ENCODE data around the gene GLP2R. TPM values are rescaled to one million over a fixed set of nuclear protein-coding genes. Genes with fewer than 3 reads are reported as not detected.

The GLP2R gene
- total and polyA plus RNA-seq, 11 donors = 0.05 to 0.91 (median 0.15) TPM; not detected in 3

DNA sequence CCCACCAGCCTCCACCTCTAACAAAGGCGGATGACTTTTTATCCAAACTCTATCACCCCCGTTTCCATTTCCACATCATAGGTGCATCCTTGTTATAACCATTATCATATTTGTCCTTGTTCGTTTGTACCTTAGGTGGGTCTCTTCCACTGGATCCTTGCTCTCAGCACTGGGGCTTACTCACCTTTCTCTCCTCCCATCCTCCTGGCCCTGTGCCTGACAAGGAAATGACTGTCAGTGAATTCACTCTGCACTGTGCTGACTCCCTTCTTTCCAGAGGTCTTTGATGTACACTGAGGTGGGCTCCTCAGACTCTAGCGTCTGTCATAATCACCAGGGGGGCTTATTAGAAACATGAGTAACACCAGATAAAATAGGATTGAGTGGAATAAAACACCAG lies 7.0 kb upstream of the GLP2R start:
- DNase-seq (no peak), ATAC-seq (no peak)
- WGBS, 4 donors = 58 to 76% (median 73%) methylated on average over 4 of the region's 4 CpGs
- Histone ChIP-seq H3K27ac (no peak overlapping the region), H3K9me3 (no peaks in the 10 kb centered on the region), H3K4me3 (no peak overlapping the region), H3K27me3 (peaks cover 0 to 26% (median 0%) of the 10 kb centered on the region in 9 donors), H3K4me1 (no peaks in the 10 kb centered on the region), H3K36me3 (no peaks in the 10 kb centered on the region)
- intact Hi-C loops (cut with DNase I) = no loop called here
- TF ChIP-seq POLR2A (IDR thresholded peaks at IDR 0.05) = no peak
- TF ChIP-seq, protein P1, sequence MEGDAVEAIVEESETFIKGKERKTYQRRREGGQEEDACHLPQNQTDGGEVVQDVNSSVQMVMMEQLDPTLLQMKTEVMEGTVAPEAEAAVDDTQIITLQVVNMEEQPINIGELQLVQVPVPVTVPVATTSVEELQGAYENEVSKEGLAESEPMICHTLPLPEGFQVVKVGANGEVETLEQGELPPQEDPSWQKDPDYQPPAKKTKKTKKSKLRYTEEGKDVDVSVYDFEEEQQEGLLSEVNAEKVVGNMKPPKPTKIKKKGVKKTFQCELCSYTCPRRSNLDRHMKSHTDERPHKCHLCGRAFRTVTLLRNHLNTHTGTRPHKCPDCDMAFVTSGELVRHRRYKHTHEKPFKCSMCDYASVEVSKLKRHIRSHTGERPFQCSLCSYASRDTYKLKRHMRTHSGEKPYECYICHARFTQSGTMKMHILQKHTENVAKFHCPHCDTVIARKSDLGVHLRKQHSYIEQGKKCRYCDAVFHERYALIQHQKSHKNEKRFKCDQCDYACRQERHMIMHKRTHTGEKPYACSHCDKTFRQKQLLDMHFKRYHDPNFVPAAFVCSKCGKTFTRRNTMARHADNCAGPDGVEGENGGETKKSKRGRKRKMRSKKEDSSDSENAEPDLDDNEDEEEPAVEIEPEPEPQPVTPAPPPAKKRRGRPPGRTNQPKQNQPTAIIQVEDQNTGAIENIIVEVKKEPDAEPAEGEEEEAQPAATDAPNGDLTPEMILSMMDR (IDR thresholded peaks at IDR 0.05) = no peak

DNA sequence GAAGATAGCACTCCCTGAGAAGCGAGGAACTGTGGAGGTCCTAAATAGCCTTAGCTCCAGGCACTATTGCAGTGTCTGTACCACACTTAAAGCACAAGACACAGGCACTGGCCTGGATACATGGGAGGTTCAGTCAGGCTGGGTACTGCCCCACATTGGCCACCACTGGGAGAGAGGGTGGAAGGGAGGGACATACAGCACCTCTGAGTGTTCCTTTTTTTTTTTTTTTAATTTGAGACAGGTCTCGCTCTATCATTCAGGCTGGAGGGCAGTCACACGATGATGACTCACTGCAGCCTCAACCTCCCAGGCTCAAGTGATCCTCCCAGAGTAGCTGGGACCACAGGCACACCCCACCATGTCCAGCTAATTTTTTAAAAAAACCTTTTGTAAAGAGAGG lies 5.3 kb upstream of the GLP2R start:
- intact Hi-C loops (cut with DNase I) = no loop called here
- no peak for TF ChIP-seq POLR2A (IDR thresholded peaks at IDR 0.05)
- no peak for DNase-seq
- 68 to 96% (median 80%) methylated on average over 3 of the region's 3 CpGs for WGBS, 4 donors
- Histone ChIP-seq H3K4me1 (no peaks in the 10 kb centered on the region), H3K36me3 (no peaks in the 10 kb centered on the region), H3K27ac (no peak overlapping the region), H3K9me3 (no peaks in the 10 kb centered on the region), H3K27me3 (peaks cover 0 to 37% (median 0%) of the 10 kb centered on the region in 9 donors), H3K4me3 (no peak overlapping the region)
- ATAC-seq = no peak

DNA sequence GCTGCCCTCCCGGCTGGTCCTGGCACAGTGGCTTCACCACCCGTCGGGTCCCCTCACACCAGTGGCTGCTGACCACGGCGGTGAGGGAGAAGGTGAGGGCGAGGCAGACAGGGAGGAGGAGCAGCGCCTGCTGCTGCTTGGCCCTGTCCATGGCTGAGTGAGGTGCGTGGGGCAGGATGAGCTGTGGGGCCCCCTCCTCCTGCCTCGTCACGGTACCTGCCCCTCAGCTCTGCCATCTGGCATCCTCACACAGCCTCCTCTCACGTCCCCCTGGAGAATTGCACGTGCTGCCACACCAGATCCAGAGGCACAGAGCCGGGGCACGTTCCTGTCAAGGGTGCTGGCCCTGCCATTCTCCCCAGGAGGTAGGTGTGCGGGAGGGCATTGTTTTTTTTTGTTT lies 3.8 kb upstream of the GLP2R start, which contains the start of gene GSG1L2:
TSS of gene GSG1L2 (minus strand) at position 159 of the 400 bp plus-strand sequence. CDS start at position 151, 8 bp downstream.
- H3K27ac ChIP-seq = no peak within 1 kb of the TSS
- no peaks in the 10 kb centered on the region for H3K9me3 ChIP-seq
- DNase-seq = no peak
- H3K4me1 ChIP-seq = no peaks in the 10 kb centered on the region
- 68 to 74% (median 70%) methylated on average over 15 of the region's 15 CpGs for WGBS, 4 donors
- H3K27me3 ChIP-seq = peaks cover 0 to 42% (median 0%) of the 10 kb centered on the region in 9 donors
- no peak within 1 kb of the TSS for H3K4me3 ChIP-seq
- ATAC-seq = no peak
- TF ChIP-seq POLR2A (IDR thresholded peaks at IDR 0.05) = no peak
- TF ChIP-seq, protein P1 (IDR thresholded peaks at IDR 0.05) = no peak
- H3K36me3 ChIP-seq = no peaks in the 10 kb centered on the region
- intact Hi-C loops (cut with DNase I) = no loop called here

DNA sequence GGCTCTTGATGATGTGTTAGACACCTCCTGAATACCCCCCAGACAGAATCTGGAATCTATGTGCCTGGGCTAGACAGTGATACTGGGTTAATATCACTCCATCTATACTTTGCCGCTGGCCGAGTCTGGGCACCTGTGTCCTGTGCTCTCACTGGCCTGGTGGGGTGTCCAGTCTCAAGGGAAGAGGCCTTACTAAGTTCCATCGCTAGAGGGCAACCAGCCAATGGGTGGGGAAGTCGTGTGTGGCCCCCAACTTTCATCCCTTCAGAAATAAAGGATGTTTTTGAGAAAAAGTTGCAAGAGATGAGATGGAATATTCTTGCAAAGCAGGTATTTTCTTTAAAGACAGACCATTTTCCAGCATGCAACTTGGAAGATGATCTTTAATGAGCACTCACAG lies 1.6 kb upstream of the GLP2R start:
- no peaks in the 10 kb centered on the region for H3K36me3 ChIP-seq
- no peak for TF ChIP-seq POLR2A (IDR thresholded peaks at IDR 0.05)
- TF ChIP-seq, protein P1 (IDR thresholded peaks at IDR 0.05) = no peak
- DNase-seq = no peak
- H3K27ac ChIP-seq = no peak overlapping the region
- H3K4me1 ChIP-seq = no peaks in the 10 kb centered on the region
- intact Hi-C loops (cut with DNase I) = no loop called here
- peaks cover 0 to 55% (median 0%) of the 10 kb centered on the region in 9 donors for H3K27me3 ChIP-seq
- ATAC-seq = no peak
- H3K9me3 ChIP-seq = no peaks in the 10 kb centered on the region
- H3K4me3 ChIP-seq = no peak overlapping the region
- 61 to 66% (median 65%) methylated on average over 4 of the region's 4 CpGs for WGBS, 4 donors

DNA sequence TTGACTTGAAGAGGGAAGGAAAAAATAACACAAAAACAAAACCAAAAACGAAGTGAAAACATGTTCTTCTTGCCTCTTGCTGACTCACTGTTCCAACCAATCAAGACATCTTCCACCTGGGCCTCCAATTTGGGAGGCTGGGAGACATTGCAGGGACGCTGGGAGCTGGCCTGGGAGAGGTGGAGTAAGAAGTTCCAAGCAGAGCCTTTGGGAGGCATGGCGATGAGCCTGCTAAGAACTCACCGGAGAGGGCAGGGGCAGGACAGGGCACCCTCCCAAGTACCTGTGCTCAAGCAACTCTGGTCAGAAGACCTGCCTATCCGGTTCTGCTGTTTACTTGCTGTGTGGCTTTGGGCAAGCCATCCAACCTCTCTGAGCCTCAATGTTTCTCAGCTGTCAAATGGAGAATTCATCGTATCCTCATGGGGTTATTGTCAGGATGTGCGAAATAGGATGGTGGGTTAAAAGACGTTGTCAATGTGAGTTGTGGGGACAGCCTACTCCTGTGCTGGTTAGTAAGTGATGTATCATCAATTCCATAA lies 856 bp upstream of the GLP2R start:
- H3K27ac ChIP-seq = no peak overlapping the region
- no peak for TF ChIP-seq POLR2A (IDR thresholded peaks at IDR 0.05)
- TF ChIP-seq, protein P1 (IDR thresholded peaks at IDR 0.05) = no peak
- H3K27me3 ChIP-seq = peaks cover 0 to 50% (median 0%) of the 10 kb centered on the region in 9 donors
- no peaks in the 10 kb centered on the region for H3K4me1 ChIP-seq
- WGBS, 4 donors = 76 to 83% (median 79%) methylated on average over 8 of the region's 8 CpGs
- no peaks in the 10 kb centered on the region for H3K36me3 ChIP-seq
- ATAC-seq (no peak), DNase-seq (no peak)
- intact Hi-C loops (cut with DNase I) = no loop called here
- no peaks in the 10 kb centered on the region for H3K9me3 ChIP-seq
- H3K4me3 ChIP-seq = no peak overlapping the region

All from heart left ventricle (tissue), 16 donors.